Vagina (tissue), 2 donors: ENCODE measurements around the gene SHOC2.

Source experiments
- POLR2A ChIP-seq, 2 donors: fragments of 450-650 bp; IDR thresholded peaks; one replicate each; pipeline ENCODE4 v1.6.1; 2017; ENCODE audit warnings: antibody characterized with exemption in 2 of 2, mild to moderate bottlenecking in 2 of 2, moderate library complexity in 2 of 2
- POLR2AphosphoS5 ChIP-seq, 2 donors: sonication (generic); formaldehyde crosslinking; IDR thresholded peaks; one replicate each; pipeline ENCODE4 v1.9.0; 2017; ENCODE audit warnings: antibody characterized with exemption in 2 of 2, mild to moderate bottlenecking in 2 of 2, low read depth in 1 of 2; ENCODE audit not compliant: insufficient read depth in 1 of 2
- TF ChIP-seq, protein P1 (sequence below), 3 experiments: fragments of 450-650 bp in 2 of 3; fragments of 200-600 bp in 1 of 3; sonication (generic) in 1 of 3; IDR thresholded peaks; one replicate each; pipeline ENCODE4 v1.5.1; 2017 to 2019; ENCODE audit warnings: antibody characterized with exemption in 3 of 3, mild to moderate bottlenecking in 2 of 3, moderate library complexity in 2 of 3

- TF ChIP-seq, protein P1, sequence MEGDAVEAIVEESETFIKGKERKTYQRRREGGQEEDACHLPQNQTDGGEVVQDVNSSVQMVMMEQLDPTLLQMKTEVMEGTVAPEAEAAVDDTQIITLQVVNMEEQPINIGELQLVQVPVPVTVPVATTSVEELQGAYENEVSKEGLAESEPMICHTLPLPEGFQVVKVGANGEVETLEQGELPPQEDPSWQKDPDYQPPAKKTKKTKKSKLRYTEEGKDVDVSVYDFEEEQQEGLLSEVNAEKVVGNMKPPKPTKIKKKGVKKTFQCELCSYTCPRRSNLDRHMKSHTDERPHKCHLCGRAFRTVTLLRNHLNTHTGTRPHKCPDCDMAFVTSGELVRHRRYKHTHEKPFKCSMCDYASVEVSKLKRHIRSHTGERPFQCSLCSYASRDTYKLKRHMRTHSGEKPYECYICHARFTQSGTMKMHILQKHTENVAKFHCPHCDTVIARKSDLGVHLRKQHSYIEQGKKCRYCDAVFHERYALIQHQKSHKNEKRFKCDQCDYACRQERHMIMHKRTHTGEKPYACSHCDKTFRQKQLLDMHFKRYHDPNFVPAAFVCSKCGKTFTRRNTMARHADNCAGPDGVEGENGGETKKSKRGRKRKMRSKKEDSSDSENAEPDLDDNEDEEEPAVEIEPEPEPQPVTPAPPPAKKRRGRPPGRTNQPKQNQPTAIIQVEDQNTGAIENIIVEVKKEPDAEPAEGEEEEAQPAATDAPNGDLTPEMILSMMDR (IDR thresholded peaks at IDR 0.05) = no peak
- no peak for TF ChIP-seq POLR2A (IDR thresholded peaks at IDR 0.05)
- TF ChIP-seq POLR2AphosphoS5 (IDR thresholded peaks at IDR 0.05; ENCODE audit: insufficient read depth in 1 of 2, low read depth in 1 of 2) = no peak
These were observed 115.3 kb downstream of the SHOC2 start for GRCh38 chr10:111034598-111035310.
